Measurements from ENCODE around the gene SLC35F1.

GRCh38 chr6:118161343-118161742 lies 254.3 kb downstream of the SLC35F1 start:
- TF ChIP-seq, protein P1, sequence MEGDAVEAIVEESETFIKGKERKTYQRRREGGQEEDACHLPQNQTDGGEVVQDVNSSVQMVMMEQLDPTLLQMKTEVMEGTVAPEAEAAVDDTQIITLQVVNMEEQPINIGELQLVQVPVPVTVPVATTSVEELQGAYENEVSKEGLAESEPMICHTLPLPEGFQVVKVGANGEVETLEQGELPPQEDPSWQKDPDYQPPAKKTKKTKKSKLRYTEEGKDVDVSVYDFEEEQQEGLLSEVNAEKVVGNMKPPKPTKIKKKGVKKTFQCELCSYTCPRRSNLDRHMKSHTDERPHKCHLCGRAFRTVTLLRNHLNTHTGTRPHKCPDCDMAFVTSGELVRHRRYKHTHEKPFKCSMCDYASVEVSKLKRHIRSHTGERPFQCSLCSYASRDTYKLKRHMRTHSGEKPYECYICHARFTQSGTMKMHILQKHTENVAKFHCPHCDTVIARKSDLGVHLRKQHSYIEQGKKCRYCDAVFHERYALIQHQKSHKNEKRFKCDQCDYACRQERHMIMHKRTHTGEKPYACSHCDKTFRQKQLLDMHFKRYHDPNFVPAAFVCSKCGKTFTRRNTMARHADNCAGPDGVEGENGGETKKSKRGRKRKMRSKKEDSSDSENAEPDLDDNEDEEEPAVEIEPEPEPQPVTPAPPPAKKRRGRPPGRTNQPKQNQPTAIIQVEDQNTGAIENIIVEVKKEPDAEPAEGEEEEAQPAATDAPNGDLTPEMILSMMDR (IDR thresholded peaks at IDR 0.05): no peak
- TF ChIP-seq POLR2A (IDR thresholded peaks at IDR 0.05): no peak

Measured in lower leg skin (tissue), 3 donors.